A549 treated with Mapracorat at 1 μM for 4 hours (cell line): ENCODE results near the gene NUP58. TPM values are rescaled to one million over a fixed set of nuclear protein-coding genes. Genes with fewer than 3 reads are reported as not detected.

Source experiments
- total RNA-seq: library from RNA; stranded (reverse); fragments of 200-300 nt; extraction: Qiagen RNA extraction; gene quantifications from 5 replicates; pipeline ENCODE4 v1.2.3, GENCODE V29; 2022

Gene NUP58
- 15.3 to 21.1 TPM (median 17.6 TPM) in 5 replicates for total RNA-seq

GRCh38 chr13:25301347-25302113, at the start of gene NUP58:
TSS of gene NUP58 (plus strand) at chr13:25301625. CDS start at chr13:25301774, 149 bp downstream.

GRCh38 chr13:25286969-25287961, 14.2 kb upstream of the NUP58 start, which contains the start of gene MTMR6:
TSS of gene MTMR6 (minus strand) at chr13:25287488. CDS start at chr13:25287247, 241 bp downstream.

GRCh38 chr13:25371875-25372283, 70.5 kb downstream of the NUP58 start, which contains the start of gene ATP8A2:
TSS of gene ATP8A2 (plus strand) at chr13:25371974. CDS start at chr13:25372213, 239 bp downstream.

Other genes with a start within 250 kb of the NUP58 start
- 0.14 to 0.25 TPM (median 0.18 TPM) in 5 replicates for gene PABPC3, start 205.5 kb upstream of the NUP58 start, total RNA-seq
- gene AMER2, start 129.3 kb upstream of the NUP58 start, total RNA-seq, result not detected in 5 replicates
- 7.4 to 9.8 TPM (median 8.8 TPM) in 5 replicates for gene MTMR6, start 14.1 kb upstream of the NUP58 start, total RNA-seq
- gene ATP8A2, start 70.3 kb downstream of the NUP58 start, total RNA-seq, result 0.05 TPM in 1 of 5 replicates, not detected in the others